ENCODE results near the gene CDC42EP5. TPM values are rescaled to one million over a fixed set of nuclear protein-coding genes. Genes with fewer than 3 reads are reported as not detected.

CDC42EP5 gene
- total and polyA plus RNA-seq, 4 donors: 0.28 to 2.2 (median 0.84) TPM; not detected in 1

- TF ChIP-seq CTCF (IDR thresholded peaks at IDR 0.05; ENCODE audit: low read depth, low read length, missing input control): no peak
- TF ChIP-seq MAX (IDR thresholded peaks at IDR 0.05): no peak
Observed at GRCh38 chr19:54482889-54483288, 9.8 kb upstream of the CDC42EP5 start (continued).

- TF ChIP-seq RAD21 (IDR thresholded peaks at IDR 0.05) (peak; percentile 56 to 78), YY1 (IDR thresholded peaks at IDR 0.05) (no peak), TAF1 (conservative IDR thresholded peaks at IDR 0.05) (no peak), RXRA (IDR thresholded peaks at IDR 0.05) (no peak), SP1 (IDR thresholded peaks at IDR 0.05) (no peak), JUND (IDR thresholded peaks at IDR 0.05) (no peak), CTCF (IDR thresholded peaks at IDR 0.05; ENCODE audit: low read depth, low read length, missing input control) (peak; percentile 49)
- no peaks in the 10 kb centered on the region for H3K36me3 ChIP-seq (ENCODE audit: control insufficient read depth in 4 of 4, insufficient read depth in 3 of 4, low read depth in 1 of 4, low read length in 3 of 4)
- peaks cover 0 to 3% (median 0%) of the 10 kb centered on the region in 4 donors for H3K27me3 ChIP-seq (ENCODE audit: control insufficient read depth in 4 of 4, insufficient read depth in 4 of 4, low read length in 3 of 4)
- H3K27ac ChIP-seq (ENCODE audit: low read depth in 1 of 2, low read length in 2 of 2): no peak overlapping the region
- no peak for DNase-seq (ENCODE audit: low spot score)
- H3K9ac ChIP-seq (ENCODE audit: low read depth in 1 of 2, low read length in 2 of 2): no peak overlapping the region
- 11% methylated on average over 16 of the region's 16 CpGs for WGBS
- H3K4me1 ChIP-seq (ENCODE audit: control insufficient read depth in 4 of 4, insufficient read depth in 4 of 4, low read length in 3 of 4): no peaks in the 10 kb centered on the region
- H3K9me3 ChIP-seq (ENCODE audit: control insufficient read depth in 4 of 4, low read length in 3 of 4): no peaks in the 10 kb centered on the region
- no peak overlapping the region for H3K4me3 ChIP-seq (ENCODE audit: low read depth in 1 of 3, low read length in 3 of 3)
Observed at GRCh38 chr19:54481326-54481930, 8.3 kb upstream of the CDC42EP5 start.

- Histone ChIP-seq H3K27me3 (ENCODE audit: control insufficient read depth in 4 of 4, insufficient read depth in 4 of 4, low read length in 3 of 4) (peaks cover 0 to 3% (median 0%) of the 10 kb centered on the region in 4 donors), H3K9ac (ENCODE audit: low read depth in 1 of 2, low read length in 2 of 2) (no peak overlapping the region), H3K4me1 (ENCODE audit: control insufficient read depth in 4 of 4, insufficient read depth in 4 of 4, low read length in 3 of 4) (no peaks in the 10 kb centered on the region), H3K9me3 (ENCODE audit: control insufficient read depth in 4 of 4, low read length in 3 of 4) (no peaks in the 10 kb centered on the region), H3K36me3 (ENCODE audit: control insufficient read depth in 4 of 4, insufficient read depth in 3 of 4, low read depth in 1 of 4, low read length in 3 of 4) (no peaks in the 10 kb centered on the region), H3K4me3 (ENCODE audit: low read depth in 1 of 3, low read length in 3 of 3) (no peak overlapping the region), H3K27ac (ENCODE audit: low read depth in 1 of 2, low read length in 2 of 2) (no peak overlapping the region)
- no peak for TF ChIP-seq TAF1 (conservative IDR thresholded peaks at IDR 0.05)
- no peak for TF ChIP-seq ATF3 (IDR thresholded peaks at IDR 0.05)
- no peak for TF ChIP-seq RAD21 (IDR thresholded peaks at IDR 0.05)
- no peak for TF ChIP-seq HNF4A (conservative IDR thresholded peaks at IDR 0.05)
- no peak for TF ChIP-seq RXRA (IDR thresholded peaks at IDR 0.05)
- TF ChIP-seq SP1 (IDR thresholded peaks at IDR 0.05): no peak
- TF ChIP-seq MAX (IDR thresholded peaks at IDR 0.05): no peak
- no peak for DNase-seq (ENCODE audit: low spot score)
- 60% methylated on average over 2 of the region's 2 CpGs for WGBS
Observed at GRCh38 chr19:54480051-54480450, 7.0 kb upstream of the CDC42EP5 start.
